Keratinocyte (primary cell): ENCODE data around the gene TEX28.
"Not testable (repeated sequence)": the region's sequence is repeated elsewhere in the genome, so short reads cannot be mapped to it uniquely, and the experiment has no call there.

Experiments
- CTCF ChIP-seq, 3 experiments: IDR thresholded peaks in 1 of 3; conservative IDR thresholded peaks in 1 of 3; optimal IDR thresholded peaks in 1 of 3; 2 replicates in 2 of 3; 3 replicates in 1 of 3; pipeline versions ENCODE3 to v1.5.1; 2011; ENCODE audit warnings: low read length in 3 of 3, mild to moderate bottlenecking in 3 of 3, moderate library complexity in 2 of 3, control low read depth in 1 of 3, inconsistent platforms in 1 of 3; ENCODE audit not compliant: insufficient read depth in 2 of 3; ENCODE audit errors: extremely low read depth in 1 of 3
- EZH2 ChIP-seq: IDR thresholded peaks from one replicate; pipeline ENCODE4 v1.6.1; 2012; ENCODE audit warnings: inconsistent platforms, mild to moderate bottlenecking, low read length, moderate library complexity

- TF ChIP-seq EZH2; CTCF (optimal IDR thresholded peaks at IDR 0.05 in 1 of 3, IDR thresholded peaks at IDR 0.05 in 1 of 3, conservative IDR thresholded peaks at IDR 0.05 in 1 of 3; ENCODE audit: extremely low read depth in 1 of 3, insufficient read depth in 2 of 3, low read length in 3 of 3): not testable (repeated sequence)
Observed at GRCh38 chrX:154341399-154342298, 46.7 kb upstream of the TEX28 start.
